ENCODE results near the gene PLEKHH2.

PLEKHH2 gene

GRCh38 chr2:43604674-43605073 is 32.4 kb upstream of the PLEKHH2 start:
- no peak for TF ChIP-seq FOXA1 (IDR thresholded peaks at IDR 0.05)
- TF ChIP-seq HDGF (IDR thresholded peaks at IDR 0.05; ENCODE audit: borderline replicate concordance), result no peak
- no peak for TF ChIP-seq ZNF384 (IDR thresholded peaks at IDR 0.05)
- no peak for TF ChIP-seq L3MBTL2 (conservative IDR thresholded peaks at IDR 0.05)
- no peak for TF ChIP-seq CTBP1 (IDR thresholded peaks at IDR 0.05; ENCODE audit: borderline replicate concordance)
- no peak for TF ChIP-seq ELF4 (IDR thresholded peaks at IDR 0.05)
- TF ChIP-seq PKNOX1 (IDR thresholded peaks at IDR 0.05), result no peak
- no peak for DNase-seq (ENCODE audit: extremely low spot score)
- ChIA-PET CTCF (interaction anchor here (0.6 to 1.2 kb wide), 5 partner anchors 11 to 563 kb away, joined by 3 to 5 read pairs (median 3); no protein-coding TSS in a partner anchor), POLR2A (interaction anchor here (1.1 to 1.2 kb wide), 2 partner anchors 8 to 9 kb away, joined by 3 to 21 read pairs; partner anchors contain the start of gene THADA)

- POLR2A ChIA-PET, result interaction anchor here (1.1 to 1.2 kb wide), 2 partner anchors 8 to 9 kb away, joined by 3 to 21 read pairs; partner anchors contain the start of gene THADA
- TF ChIP-seq ARNT (IDR thresholded peaks at IDR 0.05), result no peak
- no peak for TF ChIP-seq TARDBP (IDR thresholded peaks at IDR 0.05)
- TF ChIP-seq FOXK2 (IDR thresholded peaks at IDR 0.05), result no peak
- TF ChIP-seq HDGF (IDR thresholded peaks at IDR 0.05; ENCODE audit: borderline replicate concordance), result no peak
- TF ChIP-seq L3MBTL2 (conservative IDR thresholded peaks at IDR 0.05), result no peak
- no peak for TF ChIP-seq SP1 (IDR thresholded peaks at IDR 0.05)
- TF ChIP-seq FOXM1 (IDR thresholded peaks at IDR 0.05; ENCODE audit: borderline replicate concordance), result no peak
- TF ChIP-seq NFRKB (IDR thresholded peaks at IDR 0.05), result no peak
- no peak for TF ChIP-seq CTBP1 (IDR thresholded peaks at IDR 0.05; ENCODE audit: borderline replicate concordance)
- TF ChIP-seq ZNF384 (IDR thresholded peaks at IDR 0.05), result no peak
- TF ChIP-seq FOXA1 (IDR thresholded peaks at IDR 0.05), result no peak
- no peak for TF ChIP-seq ELF4 (IDR thresholded peaks at IDR 0.05)
- TF ChIP-seq PKNOX1 (IDR thresholded peaks at IDR 0.05), result no peak
- TF ChIP-seq LEF1 (IDR thresholded peaks at IDR 0.05; ENCODE audit: borderline replicate concordance), result no peak
- no peak for TF ChIP-seq SUZ12 (IDR thresholded peaks at IDR 0.05)
- no peak for TF ChIP-seq BHLHE40 (IDR thresholded peaks at IDR 0.05; ENCODE audit: borderline replicate concordance)
Measured at GRCh38 chr2:43605079-43605655, 31.9 kb upstream of the PLEKHH2 start.

GRCh38 chr2:43605851-43606250 is 31.2 kb upstream of the PLEKHH2 start:
- TF ChIP-seq L3MBTL2 (conservative IDR thresholded peaks at IDR 0.05), result no peak
- no peak for TF ChIP-seq TARDBP (IDR thresholded peaks at IDR 0.05)
- TF ChIP-seq FOXM1 (IDR thresholded peaks at IDR 0.05; ENCODE audit: borderline replicate concordance), result peak; percentile 85
- TF ChIP-seq FOXA1 (IDR thresholded peaks at IDR 0.05), result no peak
- no peak for TF ChIP-seq BHLHE40 (IDR thresholded peaks at IDR 0.05; ENCODE audit: borderline replicate concordance)
- no peak for DNase-seq (ENCODE audit: extremely low spot score)
- ChIA-PET CTCF (interaction anchor here (1.2 kb wide), 1 partner anchor 9 kb away, joined by 3 read pairs; no protein-coding TSS in a partner anchor), POLR2A (interaction anchor here (1.7 kb wide), 1 partner anchor 10 kb away, joined by 6 read pairs; the partner anchor contains the start of gene THADA)

More at GRCh38 chr2:43605079-43605655, 31.9 kb upstream of the PLEKHH2 start:
- peak; percentile 59 for DNase-seq (ENCODE audit: extremely low spot score)
- CTCF ChIA-PET, result interaction anchor here (0.6 to 1.2 kb wide), 7 partner anchors 10 to 563 kb away, joined by 3 to 5 read pairs (median 3); no protein-coding TSS in a partner anchor

- ChIA-PET POLR2A (interaction anchor here (1.7 to 2.6 kb wide), 2 partner anchors 13 to 28 kb away, joined by 3 to 13 read pairs; partner anchors contain the start of genes PLEKHH2 and THADA), CTCF (interaction anchor here (1.0 to 1.3 kb wide), 2 partner anchors 13 to 140 kb away, joined by 3 to 9 read pairs; no protein-coding TSS in a partner anchor)
- DNase-seq (ENCODE audit: extremely low spot score), result peak; percentile 60
- no peak for TF ChIP-seq ZNF384 (IDR thresholded peaks at IDR 0.05)
- TF ChIP-seq L3MBTL2 (conservative IDR thresholded peaks at IDR 0.05), result no peak
- no peak for TF ChIP-seq NFRKB (IDR thresholded peaks at IDR 0.05)
- no peak for TF ChIP-seq FOXM1 (IDR thresholded peaks at IDR 0.05; ENCODE audit: borderline replicate concordance)
- no peak for TF ChIP-seq BHLHE40 (IDR thresholded peaks at IDR 0.05; ENCODE audit: borderline replicate concordance)
Measured at GRCh38 chr2:43609290-43609918, 27.7 kb upstream of the PLEKHH2 start.

- CTCF ChIA-PET, result interaction anchor here (1.0 kb wide), 1 partner anchor 139 kb away, joined by 3 read pairs; no protein-coding TSS in a partner anchor
- POLR2A ChIA-PET, result interaction anchor here (1.7 to 2.6 kb wide), 2 partner anchors 14 to 27 kb away, joined by 3 to 13 read pairs; partner anchors contain the start of genes PLEKHH2 and THADA
- no peak for TF ChIP-seq CTBP1 (IDR thresholded peaks at IDR 0.05; ENCODE audit: borderline replicate concordance)
- TF ChIP-seq ZNF384 (IDR thresholded peaks at IDR 0.05), result no peak
- no peak for TF ChIP-seq HDGF (IDR thresholded peaks at IDR 0.05; ENCODE audit: borderline replicate concordance)
- TF ChIP-seq FOXK2 (IDR thresholded peaks at IDR 0.05), result no peak
- no peak for TF ChIP-seq ELF4 (IDR thresholded peaks at IDR 0.05)
- TF ChIP-seq FOXM1 (IDR thresholded peaks at IDR 0.05; ENCODE audit: borderline replicate concordance), result no peak
- no peak for TF ChIP-seq FOXA1 (IDR thresholded peaks at IDR 0.05)
- TF ChIP-seq NFRKB (IDR thresholded peaks at IDR 0.05), result no peak
- no peak for TF ChIP-seq LEF1 (IDR thresholded peaks at IDR 0.05; ENCODE audit: borderline replicate concordance)
- TF ChIP-seq ARNT (IDR thresholded peaks at IDR 0.05), result no peak
- TF ChIP-seq TARDBP (IDR thresholded peaks at IDR 0.05), result no peak
- no peak for TF ChIP-seq PKNOX1 (IDR thresholded peaks at IDR 0.05)
- no peak for TF ChIP-seq SUZ12 (IDR thresholded peaks at IDR 0.05)
- TF ChIP-seq BHLHE40 (IDR thresholded peaks at IDR 0.05; ENCODE audit: borderline replicate concordance), result no peak
- DNase-seq (ENCODE audit: extremely low spot score), result no peak
Measured at GRCh38 chr2:43610361-43610760, 26.7 kb upstream of the PLEKHH2 start.

Data from HEK293T (cell line).